ENCODE data around the gene POTEG.
"Not testable (repeated sequence)": the region's sequence is repeated elsewhere in the genome, so short reads cannot be mapped to it uniquely, and the experiment has no call there.

- not testable (repeated sequence) for TF ChIP-seq CTCF (conservative IDR thresholded peaks at IDR 0.05; ENCODE audit: low read length); EZH2phosphoT487 (IDR thresholded peaks at IDR 0.05; ENCODE audit: borderline replicate concordance, low read depth, low read length)
Observed at GRCh38 chr14:19437126-19437443, 2.9 kb upstream of the POTEG start.

Measured in OCI-LY7 (cell line).